ENCODE results near the gene CCDC167.

Gene CCDC167

GRCh38 chr6:37442416-37443215 is 57.1 kb downstream of the CCDC167 start:
- H4K8ac ChIP-seq (ENCODE audit: low read depth, low read length): no peak overlapping the region
- H2AFZ ChIP-seq (ENCODE audit: insufficient read depth, low read length, poor library complexity): no peak overlapping the region
- H2BK5ac ChIP-seq (ENCODE audit: low read depth, low read length, poor library complexity): no peak overlapping the region
- no peaks in the 10 kb centered on the region for H3K79me1 ChIP-seq (ENCODE audit: low read length)
- H3K27me3 ChIP-seq (ENCODE audit: insufficient read depth, low read length): no peaks in the 10 kb centered on the region
- no peaks in the 10 kb centered on the region for H3K9me3 ChIP-seq (ENCODE audit: insufficient read depth, low read depth, low read length)
- no peak overlapping the region for H2AK5ac ChIP-seq (ENCODE audit: low read length)
- no peak overlapping the region for H2BK120ac ChIP-seq (ENCODE audit: insufficient read depth, low read length, poor library complexity)
- no peak overlapping the region for H2BK12ac ChIP-seq (ENCODE audit: low read length)
- H3K79me2 ChIP-seq (ENCODE audit: control insufficient read depth, insufficient read depth, low read length, poor library complexity): no peaks in the 10 kb centered on the region
- H4K12ac ChIP-seq (ENCODE audit: low read depth, low read length): no peak overlapping the region
- H3K4me1 ChIP-seq (ENCODE audit: control insufficient read depth in 1 of 2, insufficient read depth in 2 of 2, low read length in 2 of 2): no peaks in the 10 kb centered on the region
- no peak for DNase-seq
- no CpG with 5 or more reads among the region's 4 CpGs for WGBS (ENCODE audit: extremely low coverage, insufficient coverage, insufficient read length)
- no peak overlapping the region for H3K4ac ChIP-seq (ENCODE audit: low read depth, low read length)
- H3K4me2 ChIP-seq (ENCODE audit: low read length): no peak overlapping the region
- no peak overlapping the region for H3K14ac ChIP-seq (ENCODE audit: low read length)
- H3K23ac ChIP-seq (ENCODE audit: low read length): no peak overlapping the region
- H3K18ac ChIP-seq (ENCODE audit: low read length): no peak overlapping the region
- no peak overlapping the region for H3K4me3 ChIP-seq (ENCODE audit: low read depth, low read length)
- H3K36me3 ChIP-seq (ENCODE audit: control insufficient read depth in 1 of 2, insufficient read depth in 2 of 2, low read length in 2 of 2): peaks cover 7 to 24% of the 10 kb centered on the region in 2 experiments
- no peak overlapping the region for H3K27ac ChIP-seq (ENCODE audit: low read depth, low read length)
- H3K9ac ChIP-seq (ENCODE audit: low read length): no peak overlapping the region
- no peak overlapping the region for H4K91ac ChIP-seq (ENCODE audit: low read depth, low read length)

GRCh38 chr6:37441651-37442050 is 58.0 kb downstream of the CCDC167 start:
- Histone ChIP-seq H3K9ac (ENCODE audit: low read length) (no peak overlapping the region), H2AK5ac (ENCODE audit: low read length) (no peak overlapping the region), H4K12ac (ENCODE audit: low read depth, low read length) (no peak overlapping the region), H3K9me3 (ENCODE audit: insufficient read depth, low read depth, low read length) (no peaks in the 10 kb centered on the region), H4K8ac (ENCODE audit: low read depth, low read length) (no peak overlapping the region), H3K27me3 (ENCODE audit: insufficient read depth, low read length) (no peaks in the 10 kb centered on the region), H3K18ac (ENCODE audit: low read length) (no peak overlapping the region), H3K4me3 (ENCODE audit: low read depth, low read length) (no peak overlapping the region), H3K27ac (ENCODE audit: low read depth, low read length) (no peak overlapping the region), H3K79me1 (ENCODE audit: low read length) (no peaks in the 10 kb centered on the region), H4K91ac (ENCODE audit: low read depth, low read length) (no peak overlapping the region), H2BK12ac (ENCODE audit: low read length) (no peak overlapping the region), H3K4me1 (ENCODE audit: control insufficient read depth in 1 of 2, insufficient read depth in 2 of 2, low read length in 2 of 2) (no peaks in the 10 kb centered on the region), H2AFZ (ENCODE audit: insufficient read depth, low read length, poor library complexity) (no peak overlapping the region), H3K79me2 (ENCODE audit: control insufficient read depth, insufficient read depth, low read length, poor library complexity) (no peaks in the 10 kb centered on the region), H2BK5ac (ENCODE audit: low read depth, low read length, poor library complexity) (no peak overlapping the region), H3K4me2 (ENCODE audit: low read length) (no peak overlapping the region), H3K23ac (ENCODE audit: low read length) (no peak overlapping the region), H3K4ac (ENCODE audit: low read depth, low read length) (no peak overlapping the region), H3K36me3 (ENCODE audit: control insufficient read depth in 1 of 2, insufficient read depth in 2 of 2, low read length in 2 of 2) (peaks cover 7 to 23% of the 10 kb centered on the region in 2 experiments), H3K14ac (ENCODE audit: low read length) (no peak overlapping the region), H2BK120ac (ENCODE audit: insufficient read depth, low read length, poor library complexity) (no peak overlapping the region)
- no CpG with 5 or more reads among the region's 6 CpGs for WGBS (ENCODE audit: extremely low coverage, insufficient coverage, insufficient read length)
- DNase-seq: no peak

- H3K18ac ChIP-seq (ENCODE audit: low read length): no peak overlapping the region
- H3K27me3 ChIP-seq (ENCODE audit: insufficient read depth, low read length): no peaks in the 10 kb centered on the region
- H4K12ac ChIP-seq (ENCODE audit: low read depth, low read length): no peak overlapping the region
- no peak overlapping the region for H3K9ac ChIP-seq (ENCODE audit: low read length)
- H3K14ac ChIP-seq (ENCODE audit: low read length): no peak overlapping the region
- no peak overlapping the region for H4K91ac ChIP-seq (ENCODE audit: low read depth, low read length)
- DNase-seq: no peak
- H3K4ac ChIP-seq (ENCODE audit: low read depth, low read length): no peak overlapping the region
- peaks cover 3 to 18% of the 10 kb centered on the region in 2 experiments for H3K36me3 ChIP-seq (ENCODE audit: control insufficient read depth in 1 of 2, insufficient read depth in 2 of 2, low read length in 2 of 2)
- H2BK120ac ChIP-seq (ENCODE audit: insufficient read depth, low read length, poor library complexity): no peak overlapping the region
- no peak overlapping the region for H2AK5ac ChIP-seq (ENCODE audit: low read length)
- no peak overlapping the region for H3K4me3 ChIP-seq (ENCODE audit: low read depth, low read length)
- no peak overlapping the region for H4K8ac ChIP-seq (ENCODE audit: low read depth, low read length)
- no peak overlapping the region for H2BK12ac ChIP-seq (ENCODE audit: low read length)
- H3K23ac ChIP-seq (ENCODE audit: low read length): no peak overlapping the region
- no peak overlapping the region for H3K27ac ChIP-seq (ENCODE audit: low read depth, low read length)
- H3K4me2 ChIP-seq (ENCODE audit: low read length): no peak overlapping the region
- no CpG with 5 or more reads among the region's 1 CpG for WGBS (ENCODE audit: extremely low coverage, insufficient coverage, insufficient read length)
- no peak overlapping the region for H2BK5ac ChIP-seq (ENCODE audit: low read depth, low read length, poor library complexity)
- H2AFZ ChIP-seq (ENCODE audit: insufficient read depth, low read length, poor library complexity): no peak overlapping the region
- H3K4me1 ChIP-seq (ENCODE audit: control insufficient read depth in 1 of 2, insufficient read depth in 2 of 2, low read length in 2 of 2): peaks cover 0 to 2% of the 10 kb centered on the region in 2 experiments
- no peaks in the 10 kb centered on the region for H3K9me3 ChIP-seq (ENCODE audit: insufficient read depth, low read depth, low read length)
- no peaks in the 10 kb centered on the region for H3K79me1 ChIP-seq (ENCODE audit: low read length)
- H3K79me2 ChIP-seq (ENCODE audit: control insufficient read depth, insufficient read depth, low read length, poor library complexity): no peaks in the 10 kb centered on the region
These were observed 60.8 kb downstream of the CCDC167 start for GRCh38 chr6:37438930-37439329.

- peaks cover 2 to 14% of the 10 kb centered on the region in 2 experiments for H3K36me3 ChIP-seq (ENCODE audit: control insufficient read depth in 1 of 2, insufficient read depth in 2 of 2, low read length in 2 of 2)
- no peak overlapping the region for H2AK5ac ChIP-seq (ENCODE audit: low read length)
- peak overlapping the region; percentile 60 for H3K9ac ChIP-seq (ENCODE audit: low read length)
- H3K23ac ChIP-seq (ENCODE audit: low read length): no peak overlapping the region
- peaks cover 0 to 8% of the 10 kb centered on the region in 2 experiments for H3K4me1 ChIP-seq (ENCODE audit: control insufficient read depth in 1 of 2, insufficient read depth in 2 of 2, low read length in 2 of 2)
- H3K27ac ChIP-seq (ENCODE audit: low read depth, low read length): no peak overlapping the region
- no peak overlapping the region for H2BK120ac ChIP-seq (ENCODE audit: insufficient read depth, low read length, poor library complexity)
- DNase-seq: no peak
- no peak overlapping the region for H2AFZ ChIP-seq (ENCODE audit: insufficient read depth, low read length, poor library complexity)
- H3K27me3 ChIP-seq (ENCODE audit: insufficient read depth, low read length): no peaks in the 10 kb centered on the region
- H3K79me1 ChIP-seq (ENCODE audit: low read length): peaks cover 2% of the 10 kb centered on the region
- no peak overlapping the region for H2BK5ac ChIP-seq (ENCODE audit: low read depth, low read length, poor library complexity)
- H4K8ac ChIP-seq (ENCODE audit: low read depth, low read length): no peak overlapping the region
- H3K18ac ChIP-seq (ENCODE audit: low read length): no peak overlapping the region
- no CpG with 5 or more reads among the region's 5 CpGs for WGBS (ENCODE audit: extremely low coverage, insufficient coverage, insufficient read length)
- H3K4me3 ChIP-seq (ENCODE audit: low read depth, low read length): no peak overlapping the region
- H4K91ac ChIP-seq (ENCODE audit: low read depth, low read length): no peak overlapping the region
- no peak overlapping the region for H3K4ac ChIP-seq (ENCODE audit: low read depth, low read length)
- H3K14ac ChIP-seq (ENCODE audit: low read length): no peak overlapping the region
- H2BK12ac ChIP-seq (ENCODE audit: low read length): no peak overlapping the region
- H3K9me3 ChIP-seq (ENCODE audit: insufficient read depth, low read depth, low read length): no peaks in the 10 kb centered on the region
- H3K4me2 ChIP-seq (ENCODE audit: low read length): no peak overlapping the region
- no peak overlapping the region for H4K12ac ChIP-seq (ENCODE audit: low read depth, low read length)
- peaks cover 5% of the 10 kb centered on the region for H3K79me2 ChIP-seq (ENCODE audit: control insufficient read depth, insufficient read depth, low read length, poor library complexity)
These were observed 63.9 kb downstream of the CCDC167 start for GRCh38 chr6:37435816-37436215.

Measured in trophoblast cell (in vitro differentiated cells and primary cell).